Measurements from ENCODE around the gene C7orf33.

GRCh38 chr7:148561099-148561498 is 29.5 kb upstream of the C7orf33 start:
- TF ChIP-seq, protein P1, sequence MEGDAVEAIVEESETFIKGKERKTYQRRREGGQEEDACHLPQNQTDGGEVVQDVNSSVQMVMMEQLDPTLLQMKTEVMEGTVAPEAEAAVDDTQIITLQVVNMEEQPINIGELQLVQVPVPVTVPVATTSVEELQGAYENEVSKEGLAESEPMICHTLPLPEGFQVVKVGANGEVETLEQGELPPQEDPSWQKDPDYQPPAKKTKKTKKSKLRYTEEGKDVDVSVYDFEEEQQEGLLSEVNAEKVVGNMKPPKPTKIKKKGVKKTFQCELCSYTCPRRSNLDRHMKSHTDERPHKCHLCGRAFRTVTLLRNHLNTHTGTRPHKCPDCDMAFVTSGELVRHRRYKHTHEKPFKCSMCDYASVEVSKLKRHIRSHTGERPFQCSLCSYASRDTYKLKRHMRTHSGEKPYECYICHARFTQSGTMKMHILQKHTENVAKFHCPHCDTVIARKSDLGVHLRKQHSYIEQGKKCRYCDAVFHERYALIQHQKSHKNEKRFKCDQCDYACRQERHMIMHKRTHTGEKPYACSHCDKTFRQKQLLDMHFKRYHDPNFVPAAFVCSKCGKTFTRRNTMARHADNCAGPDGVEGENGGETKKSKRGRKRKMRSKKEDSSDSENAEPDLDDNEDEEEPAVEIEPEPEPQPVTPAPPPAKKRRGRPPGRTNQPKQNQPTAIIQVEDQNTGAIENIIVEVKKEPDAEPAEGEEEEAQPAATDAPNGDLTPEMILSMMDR (IDR thresholded peaks at IDR 0.05): no peak
- TF ChIP-seq POLR2A (IDR thresholded peaks at IDR 0.05): no peak

Measured in testis (tissue), 2 donors.